Measurements from ENCODE around the gene RNF111. TPM values are rescaled to one million over a fixed set of nuclear protein-coding genes. Genes with fewer than 3 reads are reported as not detected.

Gene RNF111
- total and polyA plus RNA-seq, 2 of the 13 experiments (the other 11 are each of a cell fraction or from before 2014, with no cell fraction given), result 12.1 to 23.1 TPM

- H3K79me2 ChIP-seq (ENCODE audit: insufficient read depth, low read length), result peaks cover 4% of the 10 kb centered on the region
- TF ChIP-seq, protein P1, sequence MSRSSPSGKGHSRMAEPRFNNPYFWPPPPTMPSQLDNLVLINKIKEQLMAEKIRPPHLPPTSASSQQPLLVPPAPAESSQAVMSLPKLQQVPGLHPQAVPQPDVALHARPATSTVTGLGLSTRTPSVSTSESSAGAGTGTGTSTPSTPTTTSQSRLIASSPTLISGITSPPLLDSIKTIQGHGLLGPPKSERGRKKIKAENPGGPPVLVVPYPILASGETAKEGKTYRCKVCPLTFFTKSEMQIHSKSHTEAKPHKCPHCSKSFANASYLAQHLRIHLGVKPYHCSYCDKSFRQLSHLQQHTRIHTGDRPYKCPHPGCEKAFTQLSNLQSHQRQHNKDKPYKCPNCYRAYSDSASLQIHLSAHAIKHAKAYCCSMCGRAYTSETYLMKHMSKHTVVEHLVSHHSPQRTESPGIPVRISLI (CRISPR knock-in tag; IDR thresholded peaks at IDR 0.05; ENCODE audit: borderline replicate concordance), result no peak
- TF ChIP-seq HOXA9 (CRISPR knock-in tag; IDR thresholded peaks at IDR 0.05; ENCODE audit: borderline replicate concordance), result no peak
- no peak for TF ChIP-seq TAF1 (CRISPR knock-in tag; IDR thresholded peaks at IDR 0.05)
- TF ChIP-seq MAFG (CRISPR knock-in tag; IDR thresholded peaks at IDR 0.05), result no peak
- no peak for TF ChIP-seq ZNF10 (CRISPR knock-in tag; IDR thresholded peaks at IDR 0.05; ENCODE audit: borderline replicate concordance, low read depth)
- TF ChIP-seq, protein P2, sequence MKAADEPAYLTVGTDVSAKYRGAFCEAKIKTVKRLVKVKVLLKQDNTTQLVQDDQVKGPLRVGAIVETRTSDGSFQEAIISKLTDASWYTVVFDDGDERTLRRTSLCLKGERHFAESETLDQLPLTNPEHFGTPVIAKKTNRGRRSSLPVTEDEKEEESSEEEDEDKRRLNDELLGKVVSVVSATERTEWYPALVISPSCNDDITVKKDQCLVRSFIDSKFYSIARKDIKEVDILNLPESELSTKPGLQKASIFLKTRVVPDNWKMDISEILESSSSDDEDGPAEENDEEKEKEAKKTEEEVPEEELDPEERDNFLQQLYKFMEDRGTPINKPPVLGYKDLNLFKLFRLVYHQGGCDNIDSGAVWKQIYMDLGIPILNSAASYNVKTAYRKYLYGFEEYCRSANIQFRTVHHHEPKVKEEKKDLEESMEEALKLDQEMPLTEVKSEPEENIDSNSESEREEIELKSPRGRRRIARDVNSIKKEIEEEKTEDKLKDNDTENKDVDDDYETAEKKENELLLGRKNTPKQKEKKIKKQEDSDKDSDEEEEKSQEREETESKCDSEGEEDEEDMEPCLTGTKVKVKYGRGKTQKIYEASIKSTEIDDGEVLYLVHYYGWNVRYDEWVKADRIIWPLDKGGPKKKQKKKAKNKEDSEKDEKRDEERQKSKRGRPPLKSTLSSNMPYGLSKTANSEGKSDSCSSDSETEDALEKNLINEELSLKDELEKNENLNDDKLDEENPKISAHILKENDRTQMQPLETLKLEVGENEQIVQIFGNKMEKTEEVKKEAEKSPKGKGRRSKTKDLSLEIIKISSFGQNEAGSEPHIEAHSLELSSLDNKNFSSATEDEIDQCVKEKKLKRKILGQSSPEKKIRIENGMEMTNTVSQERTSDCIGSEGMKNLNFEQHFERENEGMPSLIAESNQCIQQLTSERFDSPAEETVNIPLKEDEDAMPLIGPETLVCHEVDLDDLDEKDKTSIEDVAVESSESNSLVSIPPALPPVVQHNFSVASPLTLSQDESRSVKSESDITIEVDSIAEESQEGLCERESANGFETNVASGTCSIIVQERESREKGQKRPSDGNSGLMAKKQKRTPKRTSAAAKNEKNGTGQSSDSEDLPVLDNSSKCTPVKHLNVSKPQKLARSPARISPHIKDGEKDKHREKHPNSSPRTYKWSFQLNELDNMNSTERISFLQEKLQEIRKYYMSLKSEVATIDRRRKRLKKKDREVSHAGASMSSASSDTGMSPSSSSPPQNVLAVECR (CRISPR knock-in tag; IDR thresholded peaks at IDR 0.05; ENCODE audit: borderline replicate concordance), result no peak
- TF ChIP-seq, protein P3, sequence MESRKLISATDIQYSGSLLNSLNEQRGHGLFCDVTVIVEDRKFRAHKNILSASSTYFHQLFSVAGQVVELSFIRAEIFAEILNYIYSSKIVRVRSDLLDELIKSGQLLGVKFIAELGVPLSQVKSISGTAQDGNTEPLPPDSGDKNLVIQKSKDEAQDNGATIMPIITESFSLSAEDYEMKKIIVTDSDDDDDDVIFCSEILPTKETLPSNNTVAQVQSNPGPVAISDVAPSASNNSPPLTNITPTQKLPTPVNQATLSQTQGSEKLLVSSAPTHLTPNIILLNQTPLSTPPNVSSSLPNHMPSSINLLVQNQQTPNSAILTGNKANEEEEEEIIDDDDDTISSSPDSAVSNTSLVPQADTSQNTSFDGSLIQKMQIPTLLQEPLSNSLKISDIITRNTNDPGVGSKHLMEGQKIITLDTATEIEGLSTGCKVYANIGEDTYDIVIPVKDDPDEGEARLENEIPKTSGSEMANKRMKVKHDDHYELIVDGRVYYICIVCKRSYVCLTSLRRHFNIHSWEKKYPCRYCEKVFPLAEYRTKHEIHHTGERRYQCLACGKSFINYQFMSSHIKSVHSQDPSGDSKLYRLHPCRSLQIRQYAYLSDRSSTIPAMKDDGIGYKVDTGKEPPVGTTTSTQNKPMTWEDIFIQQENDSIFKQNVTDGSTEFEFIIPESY (CRISPR knock-in tag; IDR thresholded peaks at IDR 0.05), result no peak
- TF ChIP-seq SSRP1 (CRISPR knock-in tag; IDR thresholded peaks at IDR 0.05), result no peak
- no peak for TF ChIP-seq THAP8 (CRISPR knock-in tag; IDR thresholded peaks at IDR 0.05; ENCODE audit: borderline replicate concordance)
- no peak for TF ChIP-seq BCL6 (CRISPR knock-in tag; IDR thresholded peaks at IDR 0.05)
- TF ChIP-seq, protein P4, sequence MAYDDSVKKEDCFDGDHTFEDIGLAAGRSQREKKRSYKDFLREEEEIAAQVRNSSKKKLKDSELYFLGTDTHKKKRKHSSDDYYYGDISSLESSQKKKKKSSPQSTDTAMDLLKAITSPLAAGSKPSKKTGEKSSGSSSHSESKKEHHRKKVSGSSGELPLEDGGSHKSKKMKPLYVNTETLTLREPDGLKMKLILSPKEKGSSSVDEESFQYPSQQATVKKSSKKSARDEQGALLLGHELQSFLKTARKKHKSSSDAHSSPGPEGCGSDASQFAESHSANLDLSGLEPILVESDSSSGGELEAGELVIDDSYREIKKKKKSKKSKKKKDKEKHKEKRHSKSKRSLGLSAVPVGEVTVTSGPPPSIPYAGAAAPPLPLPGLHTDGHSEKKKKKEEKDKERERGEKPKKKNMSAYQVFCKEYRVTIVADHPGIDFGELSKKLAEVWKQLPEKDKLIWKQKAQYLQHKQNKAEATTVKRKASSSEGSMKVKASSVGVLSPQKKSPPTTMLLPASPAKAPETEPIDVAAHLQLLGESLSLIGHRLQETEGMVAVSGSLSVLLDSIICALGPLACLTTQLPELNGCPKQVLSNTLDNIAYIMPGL (CRISPR knock-in tag; IDR thresholded peaks at IDR 0.05; ENCODE audit: borderline replicate concordance in 1 of 2, low read depth in 1 of 2), result no peak
- no peak for TF ChIP-seq ZSCAN12 (CRISPR knock-in tag; IDR thresholded peaks at IDR 0.05)
- TF ChIP-seq HOXD1 (CRISPR knock-in tag; IDR thresholded peaks at IDR 0.05), result no peak
- TF ChIP-seq DBP (CRISPR knock-in tag; IDR thresholded peaks at IDR 0.05; ENCODE audit: not compliant biosample characterization), result no peak
Observed at GRCh38 chr15:59116141-59116540, 128.7 kb downstream of the RNF111 start.

More at GRCh38 chr15:59116141-59116540, 128.7 kb downstream of the RNF111 start:
- FAIRE-seq (no peak), DNase-seq (ENCODE audit: low spot score) (no peak), ATAC-seq (no peak)
- Histone ChIP-seq H3K9me3 (ENCODE audit: low read length) (no peaks in the 10 kb centered on the region), H4K20me1 (ENCODE audit: insufficient read depth, low read length) (no peaks in the 10 kb centered on the region), H3K27me3 (ENCODE audit: control insufficient read depth in 1 of 2, insufficient read depth in 2 of 2, low read length in 2 of 2) (no peaks in the 10 kb centered on the region), H3K36me3 (replicated peaks in 1 of 2; ENCODE audit: control insufficient read depth in 1 of 2, insufficient read depth in 2 of 2, low read length in 2 of 2) (peaks cover 24 to 77% of the 10 kb centered on the region in 2 experiments), H3K9ac (ENCODE audit: insufficient read depth, low read depth, low read length) (no peak overlapping the region), H3K4me2 (ENCODE audit: low read depth, low read length) (no peak overlapping the region), H3K4me3 (replicated peaks in 1 of 3; ENCODE audit: insufficient read depth in 1 of 3, low read depth in 2 of 3, low read length in 3 of 3) (no peak overlapping the region), H3K27ac (ENCODE audit: extremely low read length, insufficient read depth, low read length) (no peak overlapping the region), H3K4me1 (ENCODE audit: insufficient read depth, low read length) (no peaks in the 10 kb centered on the region), H2AFZ (ENCODE audit: low read length) (no peak overlapping the region)
- in situ Hi-C loops (cut with HindIII; ENCODE audit: extremely low pct_ligation_motif_present, low pct_unique_long_range_greater_than_20kb) (no loop called here), intact Hi-C loops (cut with micrococcal nuclease; ENCODE audit: unreplicated experiment) (no loop called here)
- WGBS (ENCODE audit: low lambda C conversion rate), result 96% methylated on average over 1 of the region's 1 CpG
- POLR2A ChIA-PET, result no interaction called here
- BruUV-seq (replicated peaks), result no TSS peak
- CTCF ChIA-PET (ENCODE audit: low intra/inter-chr PET ratio, low total read pairs), result no interaction called here
